Endothelial cell of umbilical vein (primary cell): ENCODE measurements around the gene C10orf105. TPM values are rescaled to one million over a fixed set of nuclear protein-coding genes. Genes with fewer than 3 reads are reported as not detected.
A peak's percentile ranks its signal among the peaks of the same experiment; 100 is the strongest.

Experiments used
- BruUV-seq: library from RNA; stranded (reverse); fragments of 400-500 nt; replicated peaks from 2 replicates; lab custom pipeline; 2021; lab: Mats Ljungman, UMichigan
- CTCF ChIA-PET: fragments of 300-600, 350-600 bp; sonication (Branson Sonifier 250); formaldehyde crosslinking; loops from one replicate; lab custom pipeline; 2021; ENCODE audit warnings: antibody characterized with exemption, inconsistent platforms; lab: Charles Lee
- POLR2A ChIA-PET: fragments of 300-600, 350-600 bp; sonication (Branson Sonifier 250); formaldehyde crosslinking; loops from one replicate; lab custom pipeline; 2021; ENCODE audit warnings: antibody characterized with exemption, inconsistent platforms; lab: Charles Lee
- DNase-seq: peaks from one replicate; pipeline ENCODE4 v3.0.0-alpha.2; 2011; ENCODE audit warnings: low read depth, low spot score
- FAIRE-seq: peaks from 2 replicates; lab custom pipeline; 2011; peaks lifted over from hg19 to GRCh38; lab: Jason Lieb, UNC
- H2AFZ ChIP-seq: 2 replicates; pipeline ENCODE4 v1.6.0; 2012; ENCODE audit warnings: low read depth, low read length, control low read depth, inconsistent platforms
- H3K27ac ChIP-seq: 2 replicates; pipeline ENCODE4 v1.5.1; 2011; ENCODE audit warnings: low read depth, mild to moderate bottlenecking, control low read depth, low read length, moderate library complexity; ENCODE audit not compliant: insufficient read depth
- H3K27me3 ChIP-seq, 2 experiments: 2 replicates each; pipeline versions ENCODE4 v1.6.0 to v1.6.1; 2011; ENCODE audit warnings: low read length in 2 of 2, mixed read lengths in 1 of 2; ENCODE audit not compliant: control insufficient read depth in 2 of 2, insufficient read depth in 2 of 2
- H3K36me3 ChIP-seq, 2 experiments: 2 replicates in 1 of 2; 3 replicates in 1 of 2; pipeline ENCODE4 v1.5.1; 2011; ENCODE audit warnings: low read length in 2 of 2, mild to moderate bottlenecking in 1 of 2, moderate library complexity in 1 of 2; ENCODE audit not compliant: control insufficient read depth in 2 of 2, insufficient read depth in 2 of 2; ENCODE audit errors: extremely low read depth in 1 of 2
- H3K4me1 ChIP-seq: 3 replicates; pipeline ENCODE4 v1.5.1; 2011; ENCODE audit warnings: mild to moderate bottlenecking, low read length; ENCODE audit not compliant: control insufficient read depth, insufficient read depth; ENCODE audit errors: extremely low read depth
- H3K4me2 ChIP-seq: 2 replicates; pipeline ENCODE4 v1.6.1; 2011; ENCODE audit warnings: low read length, control low read depth, mixed read lengths; ENCODE audit not compliant: insufficient read depth
- H3K4me3 ChIP-seq, 3 experiments: fragments of 200-600 bp in 1 of 3; sonication (generic), shearing (Covaris generic) in 1 of 3; replicated peaks in 1 of 3; 2 replicates each; pipeline ENCODE4 v1.5.1; 2011 to 2016; ENCODE audit warnings: control low read depth in 3 of 3, low read length in 3 of 3, mild to moderate bottlenecking in 2 of 3, inconsistent platforms in 1 of 3, low read depth in 1 of 3, moderate library complexity in 1 of 3; ENCODE audit not compliant: insufficient read depth in 1 of 3
- H3K79me2 ChIP-seq: 2 replicates; pipeline ENCODE4 v1.6.0; 2012; ENCODE audit warnings: low read length, inconsistent platforms; ENCODE audit not compliant: control insufficient read depth, insufficient read depth
- H3K9ac ChIP-seq: replicated peaks from 2 replicates; pipeline ENCODE3; 2011; ENCODE audit warnings: low read length, control low read depth; ENCODE audit not compliant: insufficient read depth; ENCODE audit errors: extremely low read depth
- H3K9me1 ChIP-seq: replicated peaks from 3 replicates; pipeline ENCODE4 v1.6.0; 2011; ENCODE audit warnings: mild to moderate bottlenecking, low read length; ENCODE audit not compliant: control insufficient read depth, insufficient read depth; ENCODE audit errors: extremely low read depth
- H3K9me3 ChIP-seq: replicated peaks from 2 replicates; pipeline ENCODE4 v1.5.1; 2012; ENCODE audit warnings: low read length, inconsistent platforms; ENCODE audit not compliant: control insufficient read depth, insufficient read depth
- H4K20me1 ChIP-seq: replicated peaks from 2 replicates; pipeline ENCODE3; 2011; ENCODE audit warnings: mild to moderate bottlenecking, low read length; ENCODE audit not compliant: control insufficient read depth, insufficient read depth; ENCODE audit errors: extremely low read depth
- EZH2 ChIP-seq: IDR thresholded peaks from 2 replicates; pipeline ENCODE4 v1.6.1; 2012; ENCODE audit warnings: borderline replicate concordance, low read depth, mild to moderate bottlenecking, moderate library complexity, low read length, inconsistent platforms; ENCODE audit not compliant: severe bottlenecking
- FOS ChIP-seq: IDR thresholded peaks from 2 replicates; pipeline ENCODE4 v1.6.1; 2011; ENCODE audit warnings: mild to moderate bottlenecking, low read length, moderate library complexity, borderline replicate concordance; ENCODE audit not compliant: insufficient read depth
- GATA2 ChIP-seq: IDR thresholded peaks from 2 replicates; pipeline ENCODE4 v1.7.0; 2011; ENCODE audit warnings: low read depth, mild to moderate bottlenecking, moderate library complexity, mixed read lengths, low read length; ENCODE audit not compliant: insufficient read length, insufficient read depth
- JUN ChIP-seq: IDR thresholded peaks from 2 replicates; pipeline ENCODE4 v1.6.1; 2011; ENCODE audit warnings: borderline replicate concordance, low read depth; ENCODE audit not compliant: insufficient read length, insufficient read depth
- MYC ChIP-seq: IDR thresholded peaks from one replicate; pipeline ENCODE4 v1.6.1; 2011; ENCODE audit warnings: mild to moderate bottlenecking, low read depth, low read length
- POLR2A ChIP-seq: IDR thresholded peaks from 2 replicates; pipeline ENCODE4 v1.6.1; 2012; ENCODE audit warnings: low read depth, mild to moderate bottlenecking, control low read depth, low read length
- POLR2AphosphoS5 ChIP-seq: IDR thresholded peaks from 2 replicates; pipeline ENCODE4 v1.6.1; 2012; ENCODE audit warnings: low read depth, mild to moderate bottlenecking, control low read depth, low read length, moderate library complexity; ENCODE audit not compliant: insufficient read depth
- dilution Hi-C: fragments of 300-500 bp; cut with MboI; formaldehyde crosslinking; loops from one replicate; pipeline ENCODE4 v1.15.0; 2019; ENCODE audit warnings: low sequenced_read_pairs; ENCODE audit not compliant: extremely low pct_ligation_motif_present
- intact Hi-C: fragments of 100-400 bp; cut with micrococcal nuclease; formaldehyde crosslinking; loops from one replicate; pipeline ENCODE4 v1.10.0; 2022
- polyA plus RNA-seq, 4 experiments: library from polyadenylated mRNA; depleted of rRNA in 3 of 4; stranded (reverse) in 3 of 4; unstranded in 1 of 4; fragments of >200 nt; gene quantifications; 2 replicates each; pipeline versions ENCODE4 v1.2.1 to v1.2.3, GENCODE V29; 2011 to 2012; ENCODE audit warnings: missing spikeins in 1 of 4
- total RNA-seq: library from RNA; stranded (reverse); gene quantifications from 2 replicates; pipeline ENCODE4 v1.2.3, GENCODE V29; 2021
- TF ChIP-seq, protein P1 (sequence below), 2 donors: IDR thresholded peaks; 1 replicate in 1 of 2; 2 replicates in 1 of 2; pipeline ENCODE4 v1.5.1; 2011; ENCODE audit warnings: low read length in 2 of 2, mild to moderate bottlenecking in 2 of 2, moderate library complexity in 2 of 2, control low read depth in 1 of 2, inconsistent platforms in 1 of 2, low read depth in 1 of 2; ENCODE audit not compliant: insufficient read depth in 1 of 2; ENCODE audit errors: extremely low read depth in 1 of 2
- TF ChIP-seq, protein P2 (sequence below): IDR thresholded peaks from 2 replicates; pipeline ENCODE4 v1.6.1; 2011; ENCODE audit not compliant: insufficient read depth, insufficient read length

C10orf105 gene
- total and polyA plus RNA-seq, 2 donors (not counting 3 experiments of a cell fraction or from before 2014, with no cell fraction given), result not detected

DNA sequence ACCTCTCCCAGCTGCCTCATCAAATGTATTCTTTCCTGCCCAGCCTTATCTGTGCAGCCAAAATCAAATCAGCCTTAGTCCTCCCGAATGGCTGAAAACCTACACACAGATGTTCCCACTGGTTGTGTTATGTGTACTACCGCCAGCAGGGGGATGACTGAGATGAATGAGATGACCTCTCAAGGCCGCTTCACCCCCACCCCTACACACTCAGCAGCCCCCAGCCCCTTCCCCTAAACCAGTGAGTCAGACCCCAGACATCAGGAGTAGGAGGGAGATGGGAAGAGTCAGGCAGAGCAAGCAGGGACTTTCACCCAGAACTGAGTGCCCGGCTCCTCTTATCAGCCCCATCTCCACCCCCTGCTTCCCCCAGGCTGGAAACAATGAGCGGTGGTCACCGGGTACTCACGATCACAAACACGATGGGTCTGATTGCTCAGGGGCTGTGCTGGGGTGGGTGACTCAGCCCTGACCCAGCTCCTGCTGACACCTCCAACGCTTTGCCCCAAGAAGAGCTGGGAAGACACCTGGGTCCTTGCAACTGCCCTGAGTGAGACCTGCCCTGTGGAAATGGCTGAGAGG is 6.5 kb upstream of the C10orf105 start:
- no peaks in the 10 kb centered on the region for H3K79me2 ChIP-seq
- no peak overlapping the region for H2AFZ ChIP-seq
- no peaks in the 10 kb centered on the region for H3K27me3 ChIP-seq
- H3K9ac ChIP-seq, result no peak overlapping the region
- peaks cover 3% of the 10 kb centered on the region for H3K4me1 ChIP-seq
- no peaks in the 10 kb centered on the region for H3K9me1 ChIP-seq
- H3K4me2 ChIP-seq, result no peak overlapping the region
- no peak overlapping the region for H3K27ac ChIP-seq
- H3K4me3 ChIP-seq, result no peak overlapping the region
- intact Hi-C loops, result loop anchor here (2.0 to 10.0 kb wide), 4 partner anchors 41 to 169 kb away; partner anchors contain the start of gene VSIR
- no peaks in the 10 kb centered on the region for H4K20me1 ChIP-seq
- TF ChIP-seq GATA2, result peak; percentile 91
- no peak for TF ChIP-seq MYC
- TF ChIP-seq EZH2, result no peak
- no peak for TF ChIP-seq FOS
- TF ChIP-seq, protein P1, sequence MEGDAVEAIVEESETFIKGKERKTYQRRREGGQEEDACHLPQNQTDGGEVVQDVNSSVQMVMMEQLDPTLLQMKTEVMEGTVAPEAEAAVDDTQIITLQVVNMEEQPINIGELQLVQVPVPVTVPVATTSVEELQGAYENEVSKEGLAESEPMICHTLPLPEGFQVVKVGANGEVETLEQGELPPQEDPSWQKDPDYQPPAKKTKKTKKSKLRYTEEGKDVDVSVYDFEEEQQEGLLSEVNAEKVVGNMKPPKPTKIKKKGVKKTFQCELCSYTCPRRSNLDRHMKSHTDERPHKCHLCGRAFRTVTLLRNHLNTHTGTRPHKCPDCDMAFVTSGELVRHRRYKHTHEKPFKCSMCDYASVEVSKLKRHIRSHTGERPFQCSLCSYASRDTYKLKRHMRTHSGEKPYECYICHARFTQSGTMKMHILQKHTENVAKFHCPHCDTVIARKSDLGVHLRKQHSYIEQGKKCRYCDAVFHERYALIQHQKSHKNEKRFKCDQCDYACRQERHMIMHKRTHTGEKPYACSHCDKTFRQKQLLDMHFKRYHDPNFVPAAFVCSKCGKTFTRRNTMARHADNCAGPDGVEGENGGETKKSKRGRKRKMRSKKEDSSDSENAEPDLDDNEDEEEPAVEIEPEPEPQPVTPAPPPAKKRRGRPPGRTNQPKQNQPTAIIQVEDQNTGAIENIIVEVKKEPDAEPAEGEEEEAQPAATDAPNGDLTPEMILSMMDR (IDR thresholded peaks at IDR 0.05; ENCODE audit: extremely low read depth in 1 of 2, insufficient read depth in 1 of 2, low read depth in 1 of 2, low read length in 2 of 2), result peak; percentile 34 to 51
- TF ChIP-seq, protein P2, sequence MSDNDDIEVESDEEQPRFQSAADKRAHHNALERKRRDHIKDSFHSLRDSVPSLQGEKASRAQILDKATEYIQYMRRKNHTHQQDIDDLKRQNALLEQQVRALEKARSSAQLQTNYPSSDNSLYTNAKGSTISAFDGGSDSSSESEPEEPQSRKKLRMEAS, result no peak
- no peak for TF ChIP-seq POLR2A
- TF ChIP-seq JUN, result peak; percentile 28
- no peak for TF ChIP-seq POLR2AphosphoS5
- CTCF ChIA-PET, result interaction anchor here (0.9 to 2.5 kb wide), 5 partner anchors 9 to 86 kb away, joined by 3 to 15 read pairs (median 3); partner anchors contain the start of gene VSIR
- H3K9me3 ChIP-seq, result no peaks in the 10 kb centered on the region
- dilution Hi-C loops, result no loop called here
- H3K36me3 ChIP-seq, result no peaks in the 10 kb centered on the region
- peak; percentile 75 for FAIRE-seq
- DNase-seq, result peak; percentile 67
- no TSS peak for BruUV-seq
- POLR2A ChIA-PET, result no interaction called here
